Fibroblast of skin of left biceps (primary cell): ENCODE measurements around the gene STX16.

Experiments
- DNase-seq, 2 experiments: peaks; one replicate each; pipeline ENCODE4 v3.0.0-alpha.2; 2013; ENCODE audit warnings: low read depth in 2 of 2

The STX16 gene

GRCh38 chr20:58697201-58697866, 46.3 kb downstream of the STX16 start:
- DNase-seq, result no peak

- no peak for DNase-seq
Observed at GRCh38 chr20:58697867-58698703, 47.0 kb downstream of the STX16 start.

DNA sequence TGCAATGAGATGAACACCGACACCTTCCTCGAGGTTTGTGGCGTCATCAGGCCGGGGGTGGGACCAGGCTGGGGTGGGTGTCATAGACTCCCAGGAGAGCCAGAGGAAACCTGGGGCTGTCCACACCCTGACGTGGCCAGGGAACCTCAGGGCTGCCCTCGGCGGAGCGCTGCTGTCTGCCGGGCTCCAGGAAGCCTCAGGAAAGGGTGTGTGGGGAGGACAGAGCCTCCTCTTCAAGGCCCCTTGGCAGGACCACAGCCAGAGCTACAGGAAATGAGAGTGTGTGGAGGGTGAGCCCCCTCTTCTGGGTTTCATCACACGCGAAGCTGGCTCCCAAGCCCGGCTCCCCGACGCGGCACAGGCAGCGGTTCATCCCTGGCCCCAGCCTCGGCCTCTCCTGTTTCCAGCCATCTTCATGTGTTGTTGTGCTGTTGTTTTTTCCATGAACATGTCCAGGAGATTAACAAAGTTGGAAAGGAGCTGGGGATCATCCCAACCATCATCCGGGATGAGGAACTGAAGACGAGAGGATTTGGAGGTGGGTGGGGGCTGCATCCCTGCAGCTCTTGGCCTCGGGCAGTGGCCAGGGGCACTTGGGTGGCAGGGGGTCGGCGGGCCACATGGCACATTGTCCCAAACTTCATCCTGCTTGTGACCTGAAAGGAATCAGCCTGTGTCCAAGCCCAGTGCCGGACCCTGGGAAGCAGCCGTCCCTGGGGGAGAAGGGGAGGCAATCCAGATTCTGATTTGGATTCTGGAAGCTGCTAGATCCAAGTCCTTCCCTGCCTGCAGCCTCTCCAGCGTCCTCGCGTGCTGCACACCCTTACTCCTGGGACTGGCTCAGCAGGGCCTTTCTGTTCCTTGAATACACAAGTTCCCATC, 47.9 kb downstream of the STX16 start:
- DNase-seq, result no peak

DNA sequence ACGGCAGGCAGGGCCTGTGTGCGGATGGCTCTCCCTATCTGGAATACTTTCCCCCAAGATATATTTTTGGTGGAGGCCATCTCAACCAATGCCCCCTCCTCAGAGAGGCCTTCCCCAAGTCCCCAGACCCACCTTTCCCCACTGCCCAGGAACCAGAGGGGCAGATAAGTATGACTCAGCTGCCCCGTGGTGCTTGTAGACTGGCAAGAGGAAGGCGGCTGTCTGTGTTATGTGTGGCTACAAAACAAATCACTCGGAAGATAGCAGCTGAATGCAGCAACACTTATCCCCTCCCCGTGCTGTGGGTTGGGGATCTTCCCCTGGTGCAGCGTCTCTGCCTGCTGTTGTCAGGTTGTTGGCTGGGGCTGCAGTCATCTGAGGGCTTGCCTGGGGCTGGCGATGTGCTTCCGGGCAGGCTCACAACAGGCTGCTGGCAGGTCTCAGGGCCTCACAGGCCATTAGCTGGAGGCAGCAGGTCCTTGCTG, 48.6 kb downstream of the STX16 start:
- DNase-seq, result no peak

- no peak for DNase-seq
Observed at GRCh38 chr20:58700121-58700821, 49.2 kb downstream of the STX16 start.

- no peak for DNase-seq
Observed at GRCh38 chr20:58700823-58701222, 49.7 kb downstream of the STX16 start.

- DNase-seq, result no peak
Observed at GRCh38 chr20:58701431-58702160, 50.5 kb downstream of the STX16 start.

DNA sequence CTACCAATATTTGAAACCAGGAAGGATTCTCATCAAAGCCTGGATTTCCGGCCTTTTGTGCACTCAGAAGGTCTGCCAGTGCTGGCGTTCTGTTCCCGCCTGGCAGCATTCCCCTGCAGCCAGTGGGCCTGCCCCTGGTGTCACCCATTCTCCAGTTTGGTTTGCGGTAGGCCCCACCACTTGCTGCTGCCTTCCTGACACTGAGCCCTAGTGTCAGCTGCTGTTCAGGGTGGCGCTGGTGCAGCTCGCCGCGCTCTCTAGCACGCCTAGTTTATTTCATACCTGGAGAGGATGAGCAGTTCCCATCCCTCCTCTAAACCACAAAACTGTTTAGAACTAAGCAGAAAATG, 51.1 kb downstream of the STX16 start:
- DNase-seq, result no peak

- DNase-seq, result no peak
Observed at GRCh38 chr20:58702859-58703648, 52.0 kb downstream of the STX16 start.

- DNase-seq, result no peak
Observed at GRCh38 chr20:58703765-58704371, 52.8 kb downstream of the STX16 start.

DNA sequence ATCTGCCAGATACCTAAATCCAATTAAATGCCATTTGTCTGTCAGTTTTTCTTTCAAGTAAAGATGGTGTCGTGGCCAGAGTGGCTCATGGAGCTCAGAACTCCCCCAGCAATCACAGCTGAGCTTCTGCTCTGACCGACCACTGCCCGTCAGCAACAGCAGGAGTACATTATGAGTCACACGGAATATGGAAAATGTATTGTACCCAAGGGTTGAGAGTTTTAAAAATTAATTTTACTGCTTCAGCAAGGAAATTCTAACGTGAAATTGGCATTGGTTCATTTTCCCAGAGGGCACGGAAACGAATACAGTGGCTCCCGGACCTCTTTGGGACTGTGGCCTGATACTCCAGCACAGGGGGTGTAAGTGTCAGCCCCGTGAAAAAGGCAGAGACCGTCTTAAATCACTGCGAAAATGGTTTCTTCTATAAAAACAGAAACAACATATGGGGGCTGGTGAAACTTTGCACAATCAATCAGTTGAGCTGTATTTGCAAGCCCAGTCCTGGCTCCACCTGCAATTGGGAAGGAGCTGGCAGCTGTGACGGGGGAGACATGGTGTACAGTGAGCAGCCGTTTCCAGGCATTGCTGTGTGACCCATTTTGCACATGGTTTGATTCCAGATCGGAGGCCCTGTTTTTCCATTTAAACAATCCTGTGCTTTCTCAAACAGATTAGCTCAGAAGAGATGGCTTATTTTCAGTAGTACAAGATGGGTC, 54.3 kb downstream of the STX16 start:
- DNase-seq, result no peak

- DNase-seq, result no peak
Observed at GRCh38 chr20:58706150-58706892, 55.2 kb downstream of the STX16 start.

DNA sequence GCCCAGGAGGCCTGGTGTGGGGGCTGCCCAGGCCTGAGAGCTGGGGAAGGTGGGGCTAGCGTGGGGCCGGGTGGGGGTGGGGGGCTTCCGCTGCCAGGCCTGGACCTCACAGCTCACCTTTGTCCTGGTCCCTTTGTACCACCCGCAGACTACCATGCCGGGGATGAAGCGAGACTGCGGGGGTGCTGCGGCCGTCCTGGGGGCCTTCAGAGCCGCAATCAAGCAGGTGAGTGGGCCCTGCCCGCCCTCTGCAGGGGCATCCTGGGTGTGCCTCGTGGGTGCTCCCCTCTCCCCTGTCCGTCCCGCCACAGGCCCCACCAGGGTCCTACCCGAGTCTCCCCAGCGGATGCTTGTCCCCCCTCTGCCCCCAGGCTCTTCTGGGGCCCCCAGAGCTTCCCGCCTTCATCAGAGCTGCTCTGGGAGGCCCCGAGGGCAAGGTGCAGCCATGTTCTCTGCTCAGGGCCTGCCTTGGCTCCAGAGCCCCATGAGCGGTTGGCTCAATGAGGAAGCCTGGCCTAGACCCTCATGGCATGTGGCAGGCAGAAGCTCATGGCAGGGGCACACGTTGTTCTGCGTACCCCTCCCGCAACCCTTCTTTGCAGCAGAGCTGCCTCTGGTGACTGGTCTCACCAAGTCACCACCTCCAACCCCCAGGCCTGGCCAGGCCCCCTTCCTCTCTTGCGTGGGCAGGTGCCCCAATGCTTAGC, 56.0 kb downstream of the STX16 start:
- DNase-seq, result no peak

- no peak for DNase-seq
Observed at GRCh38 chr20:58707770-58708169, 56.7 kb downstream of the STX16 start.

DNA sequence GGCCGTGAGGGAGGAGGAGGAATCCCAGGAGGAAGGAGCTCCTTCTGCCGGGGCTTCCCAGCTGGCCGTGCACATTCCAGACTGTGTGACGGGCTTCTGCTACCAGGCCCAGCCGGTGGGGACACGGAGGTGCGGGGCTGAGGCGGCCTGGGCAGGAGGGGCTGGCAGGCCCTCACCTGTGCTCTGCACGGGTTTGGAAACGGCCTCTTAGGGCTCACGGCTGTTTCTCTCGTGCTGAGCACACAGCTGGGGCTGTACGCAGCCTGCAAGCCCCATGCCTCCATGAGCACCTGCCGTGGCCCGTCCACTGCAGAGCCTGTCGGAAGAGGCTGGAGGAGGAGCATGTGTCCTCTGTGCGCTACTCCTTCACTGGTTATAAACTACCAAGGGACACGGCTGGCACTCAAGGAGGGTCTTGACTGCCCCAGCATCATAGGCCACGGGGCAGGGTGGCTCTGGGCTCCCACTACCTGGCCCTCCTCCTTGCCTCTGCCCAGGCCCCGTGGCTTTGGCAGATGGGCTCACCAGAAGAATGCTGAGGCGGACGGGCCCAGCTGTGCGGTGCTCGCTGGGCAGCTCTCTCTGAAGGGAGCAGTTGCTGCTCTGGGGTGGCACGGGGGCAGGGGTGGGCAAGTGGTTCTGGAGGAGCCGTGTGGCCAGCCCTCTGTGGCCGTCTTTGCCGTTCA, 57.3 kb downstream of the STX16 start:
- DNase-seq, result no peak

DNA sequence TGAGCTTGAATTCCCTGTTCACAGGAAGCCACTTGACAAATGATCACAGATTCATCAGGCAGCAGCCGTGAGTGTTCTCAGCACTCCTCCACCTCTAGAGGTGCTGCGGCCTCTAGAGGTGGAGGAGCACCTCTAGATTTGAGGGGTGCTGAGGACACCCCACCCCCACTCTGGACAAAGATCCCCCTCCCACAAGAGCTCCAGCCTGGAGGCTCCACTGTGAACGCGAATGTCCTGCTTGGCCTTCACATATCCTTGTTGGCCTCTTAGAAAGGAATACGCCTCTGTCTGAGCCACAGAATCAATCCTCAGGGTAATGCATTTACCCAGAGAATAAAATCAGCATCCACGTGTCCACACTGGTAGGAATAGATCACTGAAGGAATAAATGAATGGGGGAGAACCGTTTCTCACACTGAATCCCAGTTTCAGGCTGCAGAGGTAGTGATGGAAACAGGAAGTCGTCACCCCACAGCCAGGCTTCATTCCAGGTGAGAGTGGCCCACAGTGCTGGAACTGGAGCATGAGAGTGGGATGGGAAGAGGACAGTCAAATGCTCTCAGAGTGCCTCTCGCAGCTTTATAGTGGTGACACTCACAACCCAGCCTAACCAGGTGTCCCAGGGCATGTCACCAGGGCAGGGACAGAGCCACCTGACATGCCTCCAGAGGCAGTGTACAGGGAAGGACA, 58.1 kb downstream of the STX16 start:
- no peak for DNase-seq

DNA sequence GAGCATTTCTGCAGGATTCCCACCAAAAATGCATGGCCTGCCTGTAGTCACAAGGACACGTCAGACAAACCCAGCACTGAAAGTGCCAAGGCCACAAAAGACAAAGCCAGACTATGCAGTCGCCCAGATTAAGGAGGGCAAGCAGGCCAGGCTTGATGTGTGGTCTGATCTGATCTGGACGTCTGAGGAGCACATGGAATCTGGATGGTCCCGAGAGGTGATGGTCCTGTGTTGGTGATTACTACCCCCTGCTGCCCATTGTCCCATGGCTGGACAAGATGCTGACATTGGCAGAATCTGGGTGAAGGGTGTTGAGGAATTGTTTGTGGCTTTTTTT, 58.6 kb downstream of the STX16 start:
- no peak for DNase-seq
